NCI-H2081 (cell line): ENCODE results near the gene PRRG4.
"Not testable (repeated sequence)": the region's sequence is repeated elsewhere in the genome, so short reads cannot be mapped to it uniquely, and the experiment has no call there.

Experiments used
- DNase-seq, 2 experiments: peaks; one replicate each; lab custom pipeline; 2025; lab: John Stamatoyannopoulos, UW

PRRG4 gene

DNA sequence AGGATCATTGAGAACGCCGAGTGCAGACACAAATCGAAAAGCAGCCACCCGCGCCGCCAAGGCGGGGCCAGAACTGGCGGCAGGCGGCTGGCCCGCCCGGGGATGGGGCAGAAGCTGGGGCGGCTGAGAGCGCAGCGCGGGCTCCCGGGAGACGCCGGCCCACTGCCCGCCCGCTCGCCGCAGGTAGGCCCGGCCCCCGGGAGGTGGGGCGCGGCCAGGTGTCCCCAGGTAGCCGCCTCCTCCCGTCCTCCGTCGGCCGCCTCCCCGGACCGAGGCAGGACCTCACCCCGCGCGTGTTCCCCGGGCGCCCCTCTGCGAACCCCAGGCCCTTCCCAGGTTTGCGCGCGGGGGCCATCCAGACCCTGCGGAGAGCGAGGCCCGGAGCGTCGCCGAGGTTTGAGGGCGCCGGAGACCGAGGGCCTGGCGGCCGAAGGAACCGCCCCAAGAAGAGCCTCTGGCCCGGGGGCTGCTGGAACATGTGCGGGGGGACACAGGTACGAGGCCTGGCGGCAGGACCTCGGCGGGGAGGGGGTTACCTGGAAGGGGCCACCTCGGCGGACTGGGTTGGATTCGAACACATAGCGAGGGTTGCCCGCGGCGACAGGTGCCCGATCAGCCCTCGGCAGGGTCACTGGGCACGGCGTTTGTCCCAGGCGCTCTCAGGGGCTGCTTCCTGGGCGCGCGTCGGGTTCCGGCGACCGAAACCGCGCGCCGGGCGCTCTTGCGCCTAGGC, at the start of gene PRRG4:
PRRG4 (plus strand) TSS at position 248 of the 733 bp plus-strand sequence. CDS start 603 bp downstream, outside the sequence.
- peak; percentile 56 to 67 for DNase-seq

- DNase-seq = not testable (repeated sequence)
These were observed 48.9 kb upstream of the PRRG4 start for GRCh38 chr11:32780839-32781238.

DNA sequence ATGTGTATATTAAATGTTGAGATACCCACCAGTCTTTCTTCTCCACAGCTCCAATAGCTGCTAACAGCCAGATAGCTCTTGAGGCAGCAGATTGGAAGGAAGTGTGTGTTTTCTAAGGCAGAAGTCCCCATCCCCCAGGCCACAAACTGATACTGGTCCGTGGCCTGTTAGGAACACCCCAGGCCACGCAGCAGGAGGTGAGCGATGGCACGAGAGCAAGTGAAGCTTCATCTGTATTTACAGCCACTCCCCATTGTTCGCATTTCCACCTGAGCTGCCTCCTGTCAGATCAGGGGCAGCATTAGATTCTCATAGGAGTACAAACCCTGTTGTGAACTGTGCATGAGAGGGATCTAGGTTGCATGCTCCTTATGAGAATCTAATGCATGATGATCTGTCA, 48.0 kb upstream of the PRRG4 start:
- DNase-seq = no peak

DNA sequence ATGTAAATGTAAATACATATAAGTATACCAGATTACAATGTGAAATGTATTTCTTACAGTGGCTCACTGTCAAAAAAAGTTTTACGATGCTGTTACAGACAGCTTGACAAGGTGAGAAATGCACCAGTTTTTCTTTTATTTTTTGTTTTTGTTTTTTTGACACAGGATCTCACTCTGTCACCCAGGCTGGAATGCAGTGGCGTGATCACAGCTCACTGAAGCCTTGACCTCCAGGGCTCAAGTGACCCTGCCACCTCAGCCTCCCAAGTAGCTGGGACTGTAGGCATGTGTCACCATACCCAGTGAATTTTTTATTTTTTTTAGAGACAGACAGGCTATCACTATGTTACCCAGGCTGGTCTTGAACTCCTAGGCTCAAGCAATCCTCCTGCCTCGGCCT, 44.5 kb upstream of the PRRG4 start:
- no peak for DNase-seq

DNA sequence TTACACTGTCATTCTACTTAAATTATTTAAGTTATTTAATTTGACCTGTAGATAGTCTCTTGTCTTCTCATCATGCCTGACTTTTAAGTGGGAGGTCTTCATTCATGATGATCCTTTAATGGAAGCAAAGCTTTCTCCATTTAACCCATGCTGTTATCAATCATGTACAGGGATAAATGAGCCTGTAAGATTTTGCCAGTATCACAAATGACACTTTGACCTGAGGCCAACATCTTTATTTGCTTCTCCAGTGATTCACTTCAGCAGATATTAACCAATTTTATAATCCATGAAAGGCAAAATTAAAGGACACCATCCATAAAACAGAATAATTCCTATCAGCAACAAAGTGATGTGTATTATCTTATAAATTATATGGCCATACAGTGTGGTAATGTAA, 42.9 kb upstream of the PRRG4 start:
- peak in 1 of 2 experiments; percentile 28 for DNase-seq

DNA sequence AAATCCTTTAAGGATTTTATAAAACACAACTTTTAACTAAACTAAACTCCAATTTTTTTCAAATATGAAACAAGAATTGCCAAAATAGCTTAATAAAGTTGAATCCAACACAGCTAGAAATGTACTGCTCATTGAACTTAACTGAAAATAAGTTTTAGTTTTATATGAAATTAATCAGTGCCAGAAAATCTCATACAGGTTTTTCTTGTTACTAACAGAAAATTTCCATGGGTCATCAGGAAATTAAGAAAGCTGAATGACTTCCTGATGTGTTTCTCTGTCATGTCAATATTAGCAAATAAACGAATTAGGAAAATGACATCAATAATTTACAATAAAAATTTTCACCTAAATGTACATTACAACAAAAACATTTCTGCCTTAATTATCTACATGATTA, 38.8 kb upstream of the PRRG4 start:
- no peak for DNase-seq

GRCh38 chr11:32792111-32792947, 37.4 kb upstream of the PRRG4 start:
- no peak for DNase-seq

GRCh38 chr11:32792948-32793475, 36.7 kb upstream of the PRRG4 start:
- DNase-seq = peak; percentile 47 to 63

- no peak for DNase-seq
These were observed 35.3 kb upstream of the PRRG4 start, which contains the start of gene CCDC73 for GRCh38 chr11:32794439-32794838. Gene CCDC73 (minus strand): TSS chr11:32794662. CDS start chr11:32760243, 34,419 bp downstream.

DNA sequence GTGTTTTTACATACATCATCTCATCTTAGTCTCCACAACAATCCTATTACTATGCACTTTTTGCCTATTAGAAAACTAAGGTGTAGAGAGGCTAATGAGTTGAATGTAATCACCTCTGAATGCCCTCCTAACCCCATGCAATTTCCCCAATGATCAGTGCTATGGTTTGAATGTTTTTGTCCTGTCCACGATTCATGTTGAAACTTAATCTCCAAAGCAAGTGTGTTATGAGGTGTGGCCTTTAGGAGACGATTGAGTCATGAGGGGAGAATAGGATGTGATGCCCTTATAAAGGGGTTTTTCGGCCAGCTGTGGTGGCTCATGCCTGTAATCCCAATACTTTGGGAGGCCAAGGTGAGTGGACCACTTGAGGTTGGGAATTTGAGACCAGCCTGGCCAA, 33.3 kb upstream of the PRRG4 start:
- DNase-seq = no peak

GRCh38 chr11:32809313-32809712, 20.4 kb upstream of the PRRG4 start:
- peak; percentile 55 to 79 for DNase-seq

DNA sequence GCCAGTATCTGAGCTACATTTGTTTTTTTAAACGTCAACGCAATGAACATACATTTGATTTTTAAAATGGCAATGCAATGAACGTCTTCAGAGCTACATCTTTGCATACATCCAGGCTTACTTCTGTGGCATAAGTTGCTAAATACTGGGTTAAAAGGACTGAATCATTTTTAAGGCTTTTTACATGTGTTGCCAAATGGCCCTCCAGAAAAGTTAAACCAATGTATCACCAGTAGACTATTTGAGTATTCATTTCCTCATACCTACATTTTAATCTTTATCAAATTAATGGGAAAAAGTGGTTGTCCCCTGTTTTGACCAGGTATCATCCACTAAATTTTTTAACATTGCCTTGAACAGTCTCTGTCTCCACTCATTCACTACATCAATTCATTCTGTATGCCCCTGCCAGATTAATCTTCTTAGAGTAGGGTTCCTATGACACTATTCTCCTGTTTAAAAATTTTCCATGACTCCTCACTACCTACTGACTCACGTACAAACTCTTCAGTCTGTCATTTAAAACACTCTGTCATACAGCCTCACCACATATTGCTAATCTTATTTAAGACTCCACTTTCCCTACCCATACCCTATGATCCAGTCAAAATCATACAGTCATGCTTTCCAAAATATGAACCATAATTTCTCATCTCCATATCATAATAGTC, 12.4 kb upstream of the PRRG4 start:
- no peak for DNase-seq

DNA sequence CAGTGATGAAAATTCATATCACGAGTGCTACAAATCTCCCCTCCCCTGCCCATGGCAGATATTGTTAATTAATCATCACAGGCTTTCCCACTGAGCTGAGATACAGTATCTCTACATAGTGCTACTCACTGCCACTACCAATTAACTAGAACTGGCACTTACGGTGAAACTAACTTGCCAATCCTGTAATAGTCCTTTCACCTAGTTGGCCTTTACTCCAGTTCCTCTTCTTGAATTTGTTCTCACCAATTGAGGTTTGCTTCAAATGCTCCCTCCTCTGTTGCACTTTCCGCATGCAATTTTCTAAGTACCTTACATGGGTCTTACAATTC, 11.9 kb upstream of the PRRG4 start:
- no peak for DNase-seq

DNA sequence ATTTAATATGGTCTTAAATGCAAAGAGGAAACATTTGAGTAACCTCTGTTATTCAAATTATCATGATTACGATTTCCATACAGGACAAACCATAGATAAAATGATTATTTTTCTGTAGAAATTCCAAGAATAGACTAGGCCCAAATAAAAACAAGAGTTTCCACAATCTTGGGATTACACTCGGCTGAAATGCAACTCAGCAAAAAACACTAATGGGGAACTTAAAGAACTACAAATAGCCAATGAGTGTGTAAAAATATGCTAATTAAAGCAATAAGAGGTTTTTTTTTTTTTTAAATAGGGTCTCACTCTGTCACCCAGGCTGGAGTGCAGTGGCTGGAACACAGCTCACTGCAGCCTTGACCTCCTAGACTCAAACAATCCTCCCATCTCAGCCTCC, 10.5 kb upstream of the PRRG4 start:
- no peak for DNase-seq

- no peak for DNase-seq
These were observed 9.2 kb upstream of the PRRG4 start for GRCh38 chr11:32820497-32820896.

- DNase-seq = no peak
These were observed 8.2 kb upstream of the PRRG4 start for GRCh38 chr11:32821517-32821916.

DNA sequence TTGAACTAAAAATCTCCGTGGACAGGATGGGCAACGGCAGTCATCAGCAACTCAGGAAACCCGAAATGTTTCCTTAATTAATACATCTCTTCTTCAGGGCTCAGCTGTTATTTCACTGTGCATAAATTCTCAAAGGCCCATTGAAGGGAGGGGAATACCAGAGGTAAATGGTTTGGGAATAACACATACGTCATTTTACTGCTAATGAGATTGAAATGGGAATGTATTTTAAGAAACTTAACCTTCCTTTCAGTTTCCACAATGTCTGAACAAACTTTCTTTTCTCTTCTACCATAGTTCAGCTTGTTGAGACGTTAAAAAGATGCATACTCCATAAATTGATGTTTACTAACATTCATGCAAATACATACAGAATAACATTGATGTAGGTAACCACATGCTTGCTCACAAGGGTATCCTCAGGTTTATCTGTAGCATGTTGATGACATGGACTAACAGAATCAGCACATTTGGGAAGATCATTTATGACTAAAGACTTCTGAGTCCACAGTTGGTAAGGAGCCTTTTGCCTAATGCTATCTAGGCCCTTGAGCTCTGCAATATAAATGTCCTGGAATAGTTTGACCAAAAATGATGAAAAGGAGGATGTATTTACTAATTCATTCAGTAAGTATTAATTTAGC, 7.7 kb upstream of the PRRG4 start:
- no peak for DNase-seq

GRCh38 chr11:32823617-32824016, 6.1 kb upstream of the PRRG4 start:
- not testable (repeated sequence) for DNase-seq

DNA sequence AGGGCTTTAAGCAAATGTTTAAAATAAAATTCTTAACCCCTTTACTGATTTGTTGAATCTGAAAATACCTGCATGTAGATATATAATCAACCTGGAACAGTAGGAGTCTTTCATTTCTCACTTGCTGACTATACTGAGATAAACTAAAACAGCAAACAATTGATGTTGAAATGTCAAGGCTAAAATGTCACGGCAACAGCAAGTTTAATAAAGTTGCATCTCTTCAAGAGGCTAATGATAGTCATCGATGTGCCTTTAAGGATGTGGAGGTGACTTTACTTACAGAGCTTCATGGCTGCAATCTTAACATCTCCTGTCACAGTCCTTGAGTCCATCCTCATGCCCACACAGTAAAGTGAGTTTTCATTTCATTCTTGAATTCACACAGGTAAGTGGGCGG, 3.6 kb upstream of the PRRG4 start:
- no peak for DNase-seq

DNA sequence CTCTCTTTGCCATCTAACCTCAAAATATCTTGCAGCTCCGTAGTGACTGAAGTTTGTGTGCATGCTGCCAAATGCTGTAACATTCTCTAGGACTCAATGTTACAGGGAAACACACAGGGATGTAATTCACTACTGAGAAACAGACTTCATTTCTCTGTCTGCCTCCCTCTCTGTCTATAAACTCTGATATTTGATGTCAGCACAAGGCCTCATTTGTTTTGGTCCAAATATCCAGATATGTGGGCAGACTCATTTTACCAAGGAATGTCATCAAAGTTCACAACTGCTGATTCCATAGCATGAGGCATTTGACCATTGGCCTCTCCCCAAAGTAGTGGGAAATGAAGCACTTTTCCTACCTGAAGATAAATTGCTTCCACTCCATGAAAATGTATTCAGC, 2.5 kb upstream of the PRRG4 start:
- DNase-seq = no peak

- DNase-seq = no peak
These were observed 509 bp upstream of the PRRG4 start for GRCh38 chr11:32829157-32829679.

DNA sequence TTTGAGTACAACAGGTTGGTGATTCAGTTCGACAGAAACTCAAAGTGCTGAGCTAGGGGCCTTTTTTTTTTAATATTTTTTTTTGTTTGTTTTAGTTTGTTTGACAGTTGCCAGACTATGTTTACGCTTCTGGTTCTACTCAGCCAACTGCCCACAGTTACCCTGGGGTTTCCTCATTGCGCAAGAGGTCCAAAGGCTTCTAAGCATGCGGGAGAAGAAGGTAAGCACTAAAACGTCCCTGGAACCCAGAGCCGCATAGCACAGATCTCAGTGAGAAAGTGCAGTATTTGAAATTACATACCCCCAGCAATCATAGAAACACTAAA, 649 bp downstream of the PRRG4 start:
- no peak for DNase-seq
